PC-9 (cell line): ENCODE measurements around the gene ALKAL2.

Experiments used
- EZH2 ChIP-seq: fragments of 200-600 bp; sonication (generic); IDR thresholded peaks from 2 replicates; pipeline ENCODE4 v1.8.0; 2017; ENCODE audit warnings: antibody characterized with exemption, low read depth
- TF ChIP-seq, protein P1 (sequence below): fragments of 200-600 bp; sonication (generic); conservative IDR thresholded peaks from 2 replicates; pipeline ENCODE4 v1.6.1; 2017; ENCODE audit warnings: mixed run types, antibody characterized with exemption, mild to moderate bottlenecking, moderate library complexity

DNA sequence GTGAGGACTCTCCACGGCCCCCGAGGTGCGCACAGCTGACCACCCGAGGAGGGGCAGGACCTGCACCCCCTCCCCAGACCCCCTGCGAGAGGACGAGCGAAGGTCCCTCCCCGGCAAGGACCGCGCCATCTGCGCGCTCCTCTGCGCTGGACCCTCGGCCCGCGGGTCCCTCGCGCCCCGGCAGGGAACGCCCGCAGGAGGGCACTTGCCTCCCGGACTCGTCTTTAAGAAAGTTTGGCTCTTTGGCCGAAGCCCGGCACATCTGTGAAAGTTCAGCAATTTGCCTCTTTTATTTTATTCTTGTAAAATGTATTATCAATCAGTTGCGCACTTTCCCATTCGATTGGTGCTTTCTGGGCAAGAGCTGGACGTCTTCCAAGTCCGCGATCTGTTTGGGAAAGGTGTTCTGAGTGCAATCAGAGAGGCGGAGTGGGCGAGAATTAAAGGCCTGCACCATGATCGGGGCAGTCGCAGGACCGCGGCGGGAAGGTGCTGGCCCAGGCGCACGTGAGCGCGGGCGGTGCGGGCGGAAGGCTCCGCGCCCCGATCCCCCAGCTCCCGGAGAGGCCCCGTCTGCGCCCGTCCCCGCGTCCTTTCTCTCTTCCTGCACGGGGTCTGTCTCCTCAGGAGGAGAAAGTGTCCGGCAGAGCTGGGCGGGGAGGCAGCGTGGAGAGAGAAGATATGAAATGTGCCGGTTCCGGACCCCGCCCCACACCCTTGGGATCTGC is 1.6 kb upstream of the ALKAL2 start:
- TF ChIP-seq, protein P1, sequence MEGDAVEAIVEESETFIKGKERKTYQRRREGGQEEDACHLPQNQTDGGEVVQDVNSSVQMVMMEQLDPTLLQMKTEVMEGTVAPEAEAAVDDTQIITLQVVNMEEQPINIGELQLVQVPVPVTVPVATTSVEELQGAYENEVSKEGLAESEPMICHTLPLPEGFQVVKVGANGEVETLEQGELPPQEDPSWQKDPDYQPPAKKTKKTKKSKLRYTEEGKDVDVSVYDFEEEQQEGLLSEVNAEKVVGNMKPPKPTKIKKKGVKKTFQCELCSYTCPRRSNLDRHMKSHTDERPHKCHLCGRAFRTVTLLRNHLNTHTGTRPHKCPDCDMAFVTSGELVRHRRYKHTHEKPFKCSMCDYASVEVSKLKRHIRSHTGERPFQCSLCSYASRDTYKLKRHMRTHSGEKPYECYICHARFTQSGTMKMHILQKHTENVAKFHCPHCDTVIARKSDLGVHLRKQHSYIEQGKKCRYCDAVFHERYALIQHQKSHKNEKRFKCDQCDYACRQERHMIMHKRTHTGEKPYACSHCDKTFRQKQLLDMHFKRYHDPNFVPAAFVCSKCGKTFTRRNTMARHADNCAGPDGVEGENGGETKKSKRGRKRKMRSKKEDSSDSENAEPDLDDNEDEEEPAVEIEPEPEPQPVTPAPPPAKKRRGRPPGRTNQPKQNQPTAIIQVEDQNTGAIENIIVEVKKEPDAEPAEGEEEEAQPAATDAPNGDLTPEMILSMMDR = no peak
- no peak for TF ChIP-seq EZH2
